Measurements from ENCODE around the gene TIMM13. TPM values are rescaled to one million over a fixed set of nuclear protein-coding genes. Genes with fewer than 3 reads are reported as not detected.

Gene TIMM13
- total RNA-seq, 4 donors from 2014 or later = 34.2 to 52.8 (median 44.9) TPM

GRCh38 chr19:2382530-2383222 is 44.7 kb downstream of the TIMM13 start:
- intact Hi-C loops (cut with DNase I; ENCODE audit: low total_unique reads) = no loop called here
- H3K4me3 ChIP-seq (ENCODE audit: low read depth, poor library complexity, severe bottlenecking) = no peak overlapping the region
- TF ChIP-seq CTCF (IDR thresholded peaks at IDR 0.05) (no peak), POLR2A (IDR thresholded peaks at IDR 0.05) (no peak)
- WGBS, 2 donors = 89 to 90% methylated on average over 13 of the region's 13 CpGs
- no peak for DNase-seq (ENCODE audit: low spot score in 2 of 2)

- TF ChIP-seq CTCF (IDR thresholded peaks at IDR 0.05) (no peak), POLR2A (IDR thresholded peaks at IDR 0.05) (no peak)
- H3K4me3 ChIP-seq (ENCODE audit: low read depth, poor library complexity, severe bottlenecking) = no peak overlapping the region
- DNase-seq (ENCODE audit: low spot score in 2 of 2) = no peak
- intact Hi-C loops (cut with DNase I; ENCODE audit: low total_unique reads) = no loop called here
- WGBS, 2 donors = 52 to 60% methylated on average over 18 of the region's 18 CpGs
These were observed 46.1 kb downstream of the TIMM13 start for GRCh38 chr19:2381148-2381820.

GRCh38 chr19:2380567-2380966 is 46.8 kb downstream of the TIMM13 start:
- intact Hi-C loops (cut with DNase I; ENCODE audit: low total_unique reads) = no loop called here
- TF ChIP-seq CTCF (IDR thresholded peaks at IDR 0.05) (no peak), POLR2A (IDR thresholded peaks at IDR 0.05) (no peak)
- WGBS, 2 donors = 94 to 95% methylated on average over 2 of the region's 2 CpGs

GRCh38 chr19:2376784-2377519 is 50.4 kb downstream of the TIMM13 start:
- no peak overlapping the region for H3K4me3 ChIP-seq (ENCODE audit: low read depth, poor library complexity, severe bottlenecking)
- DNase-seq (ENCODE audit: low spot score in 2 of 2) = no peak
- TF ChIP-seq POLR2A (IDR thresholded peaks at IDR 0.05) = no peak
- 61 to 79% methylated on average over 9 to 15 of the region's 15 CpGs for WGBS, 2 donors
- intact Hi-C loops (cut with DNase I; ENCODE audit: low total_unique reads) = no loop called here

More at GRCh38 chr19:2380567-2380966, 46.8 kb downstream of the TIMM13 start:
- no peak overlapping the region for H3K4me3 ChIP-seq (ENCODE audit: low read depth, poor library complexity, severe bottlenecking)
- no peak for DNase-seq (ENCODE audit: low spot score in 2 of 2)

Small RNA genes within 50 kb of the gene (microRNA-seq; reads per million reads assigned to microRNA genes)
- 0 reads per million in 2 donors for gene MIR7108 (ENCODE audit: borderline number of aligned reads in 1 of 2, borderline replicate concordance in 2 of 2)

Other genes starting within 250 kb of the TIMM13 start
- gene PLEKHJ1, start 191.3 kb downstream of the TIMM13 start, total RNA-seq = 10 to 100 TPM; 52.2 to 80.5 (median 70.0) TPM
- gene SF3A2, start 190.8 kb downstream of the TIMM13 start, total RNA-seq = 10 to 100 TPM; 35.6 to 85.6 (median 47.8) TPM
- 1 to 10 TPM in 3 of 4 donors, under 1 TPM in 1; 0.13 to 1.3 (median 1.2) TPM for gene AMH, start 178.3 kb downstream of the TIMM13 start, total RNA-seq
- gene JSRP1, start 171.2 kb downstream of the TIMM13 start, total RNA-seq = not detected
- gene PEAK3, start 145.4 kb downstream of the TIMM13 start, total RNA-seq = under 1 TPM; 0.30 to 0.97 (median 0.76) TPM
- gene LINGO3, start 119.4 kb downstream of the TIMM13 start, total RNA-seq = under 1 TPM in 1 of 4 donors, not detected in 3; 0.26 TPM
- gene LSM7, start 99.0 kb downstream of the TIMM13 start, total RNA-seq = 100 to 1,000 TPM in 2 of 4 donors, 10 to 100 TPM in 2; 57.2 to 140 (median 94.9) TPM
- 10 to 100 TPM; 36.1 to 84.7 (median 51.0) TPM for gene SPPL2B, start 98.9 kb downstream of the TIMM13 start, total RNA-seq
- gene TMPRSS9, start 67.3 kb downstream of the TIMM13 start, total RNA-seq = not detected
- 10 to 100 TPM; 14.4 to 41.8 (median 34.7) TPM for gene LMNB2, start 29.4 kb upstream of the TIMM13 start, total RNA-seq
- gene GADD45B, start 48.5 kb upstream of the TIMM13 start, total RNA-seq = 100 to 1,000 TPM in 2 of 4 donors, 10 to 100 TPM in 2; 74.0 to 205 (median 106) TPM

Data from lower leg skin (tissue), 4 donors.